B cell (primary cell): ENCODE data around the gene SRRM1.
"Not testable (repeated sequence)": the region's sequence is repeated elsewhere in the genome, so short reads cannot be mapped to it uniquely, and the experiment has no call there.

Experiments
- CTCF ChIP-seq: fragments of 200-600 bp; IDR thresholded peaks from one replicate; pipeline ENCODE4 v1.8.0; 2022; ENCODE audit warnings: antibody characterized with exemption, mild to moderate bottlenecking
- EZH2 ChIP-seq: IDR thresholded peaks from 2 replicates; pipeline ENCODE4 v1.6.1; 2012; ENCODE audit warnings: borderline replicate concordance, low read depth, mild to moderate bottlenecking, moderate library complexity, low read length; ENCODE audit not compliant: insufficient read depth, poor library complexity, severe bottlenecking

DNA sequence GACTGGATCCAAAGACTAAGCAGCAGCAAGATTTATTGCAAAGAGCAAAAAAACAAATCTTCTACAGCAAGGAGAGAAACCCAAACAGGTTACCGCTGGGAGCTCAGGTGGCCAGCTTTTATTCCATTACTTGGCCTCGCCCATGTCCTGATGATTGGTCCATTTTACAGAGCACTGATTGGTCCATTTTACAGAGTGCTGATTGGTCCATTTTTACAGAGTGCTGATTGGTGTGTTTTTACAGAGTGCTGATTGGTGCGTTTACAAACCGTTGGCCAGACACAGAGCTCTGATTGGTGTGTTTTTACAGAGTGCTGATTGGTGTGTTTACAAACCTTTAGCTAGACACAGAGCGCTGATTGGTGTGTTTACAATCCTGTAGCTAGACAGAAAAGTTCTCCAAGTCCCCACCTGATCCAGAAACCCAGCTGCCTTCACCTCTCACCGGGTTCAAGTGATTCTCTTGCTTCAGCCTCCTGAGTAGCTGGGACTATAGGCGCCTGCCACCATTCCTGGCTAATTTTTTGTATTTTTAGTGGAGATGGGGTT lies 54.4 kb downstream of the SRRM1 start:
- not testable (repeated sequence) for TF ChIP-seq CTCF, EZH2
